Type B pancreatic cell (in vitro differentiated cells): ENCODE measurements around the gene ALG6. TPM values are rescaled to one million over a fixed set of nuclear protein-coding genes. Genes with fewer than 3 reads are reported as not detected.

Experiments used
- DNase-seq: peaks from one replicate; pipeline ENCODE4 v3.0.0; 2021; ENCODE audit warnings: mixed read lengths; ENCODE audit not compliant: unreplicated experiment; ENCODE audit errors: extremely low spot score
- H3K27ac Mint-ChIP-seq: 2 replicates; pipeline ENCODE4 v1.8.0; 2021; ENCODE audit warnings: mild to moderate bottlenecking, mixed read lengths
- H3K27me3 Mint-ChIP-seq: 2 replicates; pipeline ENCODE4 v1.8.0; 2021; ENCODE audit warnings: mixed read lengths
- H3K36me3 Mint-ChIP-seq: 2 replicates; pipeline ENCODE4 v1.8.0; 2021; ENCODE audit warnings: mixed read lengths
- H3K4me1 Mint-ChIP-seq: one replicate; pipeline ENCODE4 v1.8.0; 2021; ENCODE audit warnings: mixed read lengths; ENCODE audit not compliant: unreplicated experiment
- H3K4me3 Mint-ChIP-seq: 2 replicates; pipeline ENCODE4 v1.8.0; 2021; ENCODE audit warnings: mild to moderate bottlenecking, mixed read lengths
- H3K9me3 Mint-ChIP-seq: 2 replicates; pipeline ENCODE4 v1.8.0; 2021; ENCODE audit warnings: mixed read lengths
- CTCF ChIP-seq: fragments of 200-600 bp; sonication (generic); conservative IDR thresholded peaks from 2 replicates; pipeline ENCODE4 v1.5.0; 2021; ENCODE audit warnings: antibody characterized with exemption, mild to moderate bottlenecking
- total RNA-seq: library from RNA; stranded (reverse); gene quantifications from 2 replicates; pipeline ENCODE4 v1.2.1, GENCODE V29; 2021; ENCODE audit warnings: low replicate concordance

The ALG6 gene
- total RNA-seq, 1 donor from 2014 or later = 20.5 TPM

GRCh38 chr1:63327417-63328054 lies 39.9 kb upstream of the ALG6 start:
- Mint-ChIP-seq H3K27me3 (peaks cover 84% of the 10 kb centered on the region), H3K27ac (no peak overlapping the region), H3K4me1 (peaks cover 5% of the 10 kb centered on the region), H3K9me3 (no peaks in the 10 kb centered on the region), H3K4me3 (peak overlapping the region; percentile 67), H3K36me3 (no peaks in the 10 kb centered on the region)
- peak; percentile 92 for TF ChIP-seq CTCF
- peak; percentile 84 for DNase-seq

GRCh38 chr1:63328122-63328521 lies 39.3 kb upstream of the ALG6 start:
- peak overlapping the region; percentile 67 for H3K4me3 Mint-ChIP-seq
- no peaks in the 10 kb centered on the region for H3K9me3 Mint-ChIP-seq
- H3K27me3 Mint-ChIP-seq = peaks cover 89% of the 10 kb centered on the region
- H3K36me3 Mint-ChIP-seq = no peaks in the 10 kb centered on the region
- no peak for TF ChIP-seq CTCF
- peaks cover 5% of the 10 kb centered on the region for H3K4me1 Mint-ChIP-seq
- no peak for DNase-seq
- H3K27ac Mint-ChIP-seq = no peak overlapping the region

DNA sequence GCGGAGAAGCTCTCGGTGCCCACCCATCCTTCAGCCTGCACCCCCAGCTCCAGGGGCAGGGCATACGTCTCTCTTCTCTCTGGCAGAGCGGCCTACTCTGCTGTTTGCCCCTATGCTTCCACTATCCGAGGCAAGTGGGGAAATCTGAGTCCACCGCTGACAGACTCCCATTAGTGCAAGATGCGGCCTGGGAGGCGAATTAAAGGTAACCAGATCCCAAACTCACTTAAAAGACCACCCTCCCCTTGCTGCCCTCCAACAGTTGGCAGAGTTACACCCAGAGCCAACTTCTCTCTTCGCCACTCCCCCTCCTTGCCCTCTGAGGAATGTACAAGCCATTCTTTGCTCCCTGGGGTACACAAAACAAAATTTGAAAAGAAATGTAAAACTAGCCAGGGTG lies 38.6 kb upstream of the ALG6 start:
- H3K27ac Mint-ChIP-seq = no peak overlapping the region
- H3K9me3 Mint-ChIP-seq = no peaks in the 10 kb centered on the region
- TF ChIP-seq CTCF = no peak
- DNase-seq = no peak
- no peak overlapping the region for H3K4me3 Mint-ChIP-seq
- no peaks in the 10 kb centered on the region for H3K36me3 Mint-ChIP-seq
- H3K27me3 Mint-ChIP-seq = peaks cover 91% of the 10 kb centered on the region
- peaks cover 5% of the 10 kb centered on the region for H3K4me1 Mint-ChIP-seq

- Mint-ChIP-seq H3K36me3 (no peaks in the 10 kb centered on the region), H3K4me1 (peaks cover 5% of the 10 kb centered on the region), H3K4me3 (peak overlapping the region; percentile 16), H3K27ac (peak overlapping the region; percentile 50), H3K27me3 (peaks cover 95% of the 10 kb centered on the region), H3K9me3 (no peaks in the 10 kb centered on the region)
- DNase-seq = no peak
- no peak for TF ChIP-seq CTCF
These were observed 37.7 kb upstream of the ALG6 start for GRCh38 chr1:63329621-63330330.

GRCh38 chr1:63330331-63330916 lies 37.0 kb upstream of the ALG6 start:
- Mint-ChIP-seq H3K27me3 (peaks cover 95% of the 10 kb centered on the region), H3K9me3 (no peaks in the 10 kb centered on the region), H3K27ac (no peak overlapping the region), H3K36me3 (no peaks in the 10 kb centered on the region), H3K4me3 (peak overlapping the region; percentile 70), H3K4me1 (peaks cover 5% of the 10 kb centered on the region)
- TF ChIP-seq CTCF = no peak
- DNase-seq = no peak
